ENCODE results near the gene ZNF343.

DNA sequence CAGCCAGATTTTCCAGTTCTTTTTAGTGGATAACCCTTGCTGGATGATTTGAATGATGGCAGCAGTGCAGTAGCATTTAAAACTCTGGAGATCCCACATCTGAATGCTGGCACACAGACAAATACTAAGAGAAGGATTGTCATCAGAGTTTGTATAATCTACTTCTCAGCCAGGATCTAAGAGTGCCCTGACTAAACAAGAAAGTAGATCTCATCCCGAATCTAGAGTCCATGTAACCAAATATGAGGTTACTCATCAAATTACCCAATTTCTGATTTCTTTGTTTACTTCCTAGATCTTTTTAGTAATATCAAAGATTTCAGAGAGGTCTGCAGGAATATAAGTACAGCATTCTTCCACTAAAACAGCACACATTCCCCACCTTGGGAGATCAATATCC, 35.5 kb upstream of the ZNF343 start:
- TF ChIP-seq, protein P1, sequence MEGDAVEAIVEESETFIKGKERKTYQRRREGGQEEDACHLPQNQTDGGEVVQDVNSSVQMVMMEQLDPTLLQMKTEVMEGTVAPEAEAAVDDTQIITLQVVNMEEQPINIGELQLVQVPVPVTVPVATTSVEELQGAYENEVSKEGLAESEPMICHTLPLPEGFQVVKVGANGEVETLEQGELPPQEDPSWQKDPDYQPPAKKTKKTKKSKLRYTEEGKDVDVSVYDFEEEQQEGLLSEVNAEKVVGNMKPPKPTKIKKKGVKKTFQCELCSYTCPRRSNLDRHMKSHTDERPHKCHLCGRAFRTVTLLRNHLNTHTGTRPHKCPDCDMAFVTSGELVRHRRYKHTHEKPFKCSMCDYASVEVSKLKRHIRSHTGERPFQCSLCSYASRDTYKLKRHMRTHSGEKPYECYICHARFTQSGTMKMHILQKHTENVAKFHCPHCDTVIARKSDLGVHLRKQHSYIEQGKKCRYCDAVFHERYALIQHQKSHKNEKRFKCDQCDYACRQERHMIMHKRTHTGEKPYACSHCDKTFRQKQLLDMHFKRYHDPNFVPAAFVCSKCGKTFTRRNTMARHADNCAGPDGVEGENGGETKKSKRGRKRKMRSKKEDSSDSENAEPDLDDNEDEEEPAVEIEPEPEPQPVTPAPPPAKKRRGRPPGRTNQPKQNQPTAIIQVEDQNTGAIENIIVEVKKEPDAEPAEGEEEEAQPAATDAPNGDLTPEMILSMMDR (conservative IDR thresholded peaks at IDR 0.05 in 1 of 2, IDR thresholded peaks at IDR 0.05 in 1 of 2; ENCODE audit: extremely low read depth in 1 of 2, insufficient read depth in 1 of 2, low read depth in 1 of 2, low read length in 2 of 2), result no peak
- TF ChIP-seq EZH2 (IDR thresholded peaks at IDR 0.05; ENCODE audit: borderline replicate concordance, low read length), result no peak

Measured in mammary epithelial cell (primary cell).